Stomach (tissue), 9 donors: ENCODE data around the gene POLR2M. TPM values are rescaled to one million over a fixed set of nuclear protein-coding genes. Genes with fewer than 3 reads are reported as not detected.

Experiments
- DNase-seq, 2 donors: peaks; one replicate each; pipeline versions ENCODE4 v3.0.0 to v3.0.0-alpha.2; 2013 to 2019
- H3K27ac ChIP-seq, 5 donors: fragments of 200-600 bp in 4 of 5; sonication (generic) in 4 of 5; one replicate each; pipeline ENCODE4 v1.5.1; 2013 to 2019; ENCODE audit warnings: mild to moderate bottlenecking in 1 of 5, moderate library complexity in 1 of 5
- H3K27me3 ChIP-seq, 3 donors: fragments of 200-600 bp; sonication (generic); one replicate each; pipeline ENCODE4 v1.5.1; 2017 to 2019; ENCODE audit warnings: mixed run types in 1 of 3
- H3K36me3 ChIP-seq, 4 donors: fragments of 200-600 bp; sonication (generic); 1 replicate in 3 of 4; 2 replicates in 1 of 4; pipeline ENCODE4 v1.5.1; 2016 to 2019
- H3K4me1 ChIP-seq, 4 donors: fragments of 200-600 bp; sonication (generic); one replicate each; pipeline ENCODE4 v1.5.1; 2016 to 2019
- H3K4me3 ChIP-seq, 4 donors: fragments of 200-600 bp; sonication (generic) in 3 of 4; one replicate each; pipeline ENCODE4 v1.5.1; 2016 to 2019; ENCODE audit warnings: mild to moderate bottlenecking in 1 of 4
- H3K9me3 ChIP-seq, 4 donors: fragments of 200-600 bp; sonication (generic); one replicate each; pipeline ENCODE4 v1.5.1; 2016 to 2019
- CTCF ChIP-seq, 7 experiments: fragments of 450-650 bp in 4 of 7; fragments of 200-600 bp in 3 of 7; sonication (generic) in 3 of 7; IDR thresholded peaks; one replicate each; pipeline ENCODE4 v1.5.1; 2016 to 2019; ENCODE audit warnings: antibody characterized with exemption in 7 of 7, control low read depth in 2 of 7, mild to moderate bottlenecking in 1 of 7
- EP300 ChIP-seq: sonication (generic); formaldehyde crosslinking; IDR thresholded peaks from one replicate; pipeline ENCODE4 v1.6.1; 2017; ENCODE audit warnings: antibody characterized with exemption
- POLR2A ChIP-seq, 4 donors: fragments of 450-650 bp; IDR thresholded peaks; one replicate each; pipeline ENCODE4 v1.6.1; 2016; ENCODE audit warnings: antibody characterized with exemption in 4 of 4, control low read depth in 2 of 4, mild to moderate bottlenecking in 1 of 4, moderate library complexity in 1 of 4
- POLR2AphosphoS5 ChIP-seq, 3 donors: sonication (generic); formaldehyde crosslinking; IDR thresholded peaks; one replicate each; pipeline ENCODE4 v1.6.1; 2016; ENCODE audit warnings: antibody characterized with exemption in 3 of 3
- WGBS, 5 donors: extraction: QIAGEN DNeasy Blood & Tissue Kit in 3 of 5; methylation state at CpG; one replicate each; pipeline versions ENCODE4 v1.1.5 to v1.1.7; 2013 to 2018; 5-methylcytosine and 5-hydroxymethylcytosine counted together
- intact Hi-C: fragments of 100-400 bp; cut with DNase I; formaldehyde crosslinking; loops from one replicate; pipeline ENCODE4 v1.15.1; 2023; ENCODE audit warnings: low total_unique reads
- polyA plus RNA-seq, 3 donors: library from polyadenylated mRNA; stranded (reverse); fragments of 200-250 nt; gene quantifications; one replicate each; pipeline ENCODE4 v1.2.3, GENCODE V29; 2013
- total RNA-seq, 5 donors: library from RNA; depleted of rRNA; stranded (reverse); fragments of >200 nt; gene quantifications; one replicate each; pipeline versions ENCODE4 v1.1.0 to v1.2.3, GENCODE V29; 2014 to 2016
- donor health status: healthy with polysubstance abuse.
- donor health status: Bipolar disorder and iron deficiency.
- donor health status: healthy.

POLR2M gene
- total and polyA plus RNA-seq, 8 donors, result 41.6 to 1,088 (median 191) TPM

GRCh38 chr15:57667171-57667849 is 39.2 kb upstream of the POLR2M start:
- no peaks in the 10 kb centered on the region for H3K9me3 ChIP-seq
- TF ChIP-seq EP300 (no peak), POLR2A (IDR thresholded peaks at IDR 0.05) (no peak), CTCF (IDR thresholded peaks at IDR 0.05) (peak in 5 of 7 experiments; percentile 16 to 42 (median 25)), POLR2AphosphoS5 (IDR thresholded peaks at IDR 0.05) (peak in 1 of 3 donors; percentile 68)
- 15 to 23% (median 18%) methylated on average over 10 of the region's 10 CpGs for WGBS, 5 donors
- H3K27ac ChIP-seq, result peak overlapping the region; percentile 51 to 70 (median 65)
- intact Hi-C loops, result no loop called here
- DNase-seq, result peak in 1 of 2 donors; percentile 83
- no peaks in the 10 kb centered on the region for H3K36me3 ChIP-seq
- H3K4me1 ChIP-seq, result peaks cover 10 to 36% (median 23%) of the 10 kb centered on the region in 4 donors
- peak overlapping the region in 2 of 4 donors; percentile 1 to 4 for H3K4me3 ChIP-seq
- H3K27me3 ChIP-seq, result no peaks in the 10 kb centered on the region

- TF ChIP-seq CTCF (IDR thresholded peaks at IDR 0.05) (no peak), POLR2A (IDR thresholded peaks at IDR 0.05) (no peak), POLR2AphosphoS5 (IDR thresholded peaks at IDR 0.05) (no peak), EP300 (no peak)
- intact Hi-C loops, result no loop called here
- Histone ChIP-seq H3K9me3 (no peaks in the 10 kb centered on the region), H3K36me3 (no peaks in the 10 kb centered on the region), H3K4me3 (no peak overlapping the region), H3K27me3 (no peaks in the 10 kb centered on the region), H3K4me1 (peaks cover 5 to 29% (median 17%) of the 10 kb centered on the region in 4 donors), H3K27ac (peak overlapping the region in 3 of 5 donors; percentile 65 to 70 (median 67))
- 59 to 73% (median 67%) methylated on average over 4 of the region's 4 CpGs for WGBS, 5 donors
- no peak for DNase-seq
Observed at GRCh38 chr15:57668016-57668415, 38.5 kb upstream of the POLR2M start.

GRCh38 chr15:57671636-57672035 is 34.9 kb upstream of the POLR2M start:
- peaks cover 4 to 41% (median 27%) of the 10 kb centered on the region in 4 donors for H3K4me1 ChIP-seq
- H3K9me3 ChIP-seq, result no peaks in the 10 kb centered on the region
- no peak overlapping the region for H3K27ac ChIP-seq
- H3K36me3 ChIP-seq, result no peaks in the 10 kb centered on the region
- whole genome bisulfite sequencing, 5 donors, result 0% methylated on average over 1 of the region's 1 CpG
- H3K4me3 ChIP-seq, result no peak overlapping the region
- H3K27me3 ChIP-seq, result no peaks in the 10 kb centered on the region
- TF ChIP-seq CTCF (IDR thresholded peaks at IDR 0.05) (no peak), EP300 (no peak), POLR2AphosphoS5 (IDR thresholded peaks at IDR 0.05) (no peak), POLR2A (IDR thresholded peaks at IDR 0.05) (no peak)
- intact Hi-C loops, result no loop called here
- no peak for DNase-seq

- intact Hi-C loops, result no loop called here
- 58 to 74% (median 63%) methylated on average over 9 of the region's 9 CpGs for WGBS, 5 donors
- Histone ChIP-seq H3K9me3 (no peaks in the 10 kb centered on the region), H3K36me3 (no peaks in the 10 kb centered on the region), H3K27me3 (no peaks in the 10 kb centered on the region), H3K27ac (peak overlapping the region in 1 of 5 donors; percentile 25), H3K4me1 (peaks cover 0 to 28% (median 10%) of the 10 kb centered on the region in 4 donors), H3K4me3 (no peak overlapping the region)
- no peak for TF ChIP-seq POLR2A (IDR thresholded peaks at IDR 0.05)
- TF ChIP-seq POLR2AphosphoS5 (IDR thresholded peaks at IDR 0.05), result peak in 1 of 3 donors; percentile 55
- peak in 1 of 2 donors; percentile 47 for DNase-seq
Observed at GRCh38 chr15:57675481-57676181, 30.9 kb upstream of the POLR2M start.
